ENCODE measurements around the gene PLEKHA7. TPM values are rescaled to one million over a fixed set of nuclear protein-coding genes. Genes with fewer than 3 reads are reported as not detected.

Gene PLEKHA7
- total and polyA plus RNA-seq, 2 of the 13 experiments (the other 11 are each of a cell fraction or from before 2014, with no cell fraction given): 17.5 to 18.7 TPM

DNA sequence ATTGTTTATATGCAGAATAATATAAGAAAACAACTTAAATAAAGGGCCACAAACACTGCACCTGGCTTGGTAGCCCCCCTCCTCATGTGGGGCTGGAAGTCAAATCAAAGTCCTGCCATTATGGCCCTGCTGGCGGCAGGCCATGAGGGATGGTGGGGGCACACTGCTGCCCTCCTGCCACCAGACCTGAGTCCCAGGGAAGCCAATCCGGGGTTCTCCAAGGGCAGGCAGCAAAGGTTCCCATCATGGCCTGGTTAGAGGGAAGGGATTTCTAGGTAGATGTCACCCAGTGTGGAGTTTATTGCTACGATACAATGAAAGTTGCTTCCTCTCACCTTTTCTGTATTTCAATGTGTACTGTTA is 236.6 kb downstream of the PLEKHA7 start (continued):
- TF ChIP-seq, protein P1, sequence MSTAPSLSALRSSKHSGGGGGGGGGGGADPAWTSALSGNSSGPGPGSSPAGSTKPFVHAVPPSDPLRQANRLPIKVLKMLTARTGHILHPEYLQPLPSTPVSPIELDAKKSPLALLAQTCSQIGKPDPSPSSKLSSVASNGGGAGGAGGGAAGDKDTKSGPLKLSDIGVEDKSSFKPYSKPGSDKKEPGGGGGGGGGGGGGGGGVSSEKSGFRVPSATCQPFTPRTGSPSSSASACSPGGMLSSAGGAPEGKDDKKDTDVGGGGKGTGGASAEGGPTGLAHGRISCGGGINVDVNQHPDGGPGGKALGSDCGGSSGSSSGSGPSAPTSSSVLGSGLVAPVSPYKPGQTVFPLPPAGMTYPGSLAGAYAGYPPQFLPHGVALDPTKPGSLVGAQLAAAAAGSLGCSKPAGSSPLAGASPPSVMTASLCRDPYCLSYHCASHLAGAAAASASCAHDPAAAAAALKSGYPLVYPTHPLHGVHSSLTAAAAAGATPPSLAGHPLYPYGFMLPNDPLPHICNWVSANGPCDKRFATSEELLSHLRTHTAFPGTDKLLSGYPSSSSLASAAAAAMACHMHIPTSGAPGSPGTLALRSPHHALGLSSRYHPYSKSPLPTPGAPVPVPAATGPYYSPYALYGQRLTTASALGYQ (CRISPR knock-in tag; IDR thresholded peaks at IDR 0.05): no peak
- TF ChIP-seq, protein P2, sequence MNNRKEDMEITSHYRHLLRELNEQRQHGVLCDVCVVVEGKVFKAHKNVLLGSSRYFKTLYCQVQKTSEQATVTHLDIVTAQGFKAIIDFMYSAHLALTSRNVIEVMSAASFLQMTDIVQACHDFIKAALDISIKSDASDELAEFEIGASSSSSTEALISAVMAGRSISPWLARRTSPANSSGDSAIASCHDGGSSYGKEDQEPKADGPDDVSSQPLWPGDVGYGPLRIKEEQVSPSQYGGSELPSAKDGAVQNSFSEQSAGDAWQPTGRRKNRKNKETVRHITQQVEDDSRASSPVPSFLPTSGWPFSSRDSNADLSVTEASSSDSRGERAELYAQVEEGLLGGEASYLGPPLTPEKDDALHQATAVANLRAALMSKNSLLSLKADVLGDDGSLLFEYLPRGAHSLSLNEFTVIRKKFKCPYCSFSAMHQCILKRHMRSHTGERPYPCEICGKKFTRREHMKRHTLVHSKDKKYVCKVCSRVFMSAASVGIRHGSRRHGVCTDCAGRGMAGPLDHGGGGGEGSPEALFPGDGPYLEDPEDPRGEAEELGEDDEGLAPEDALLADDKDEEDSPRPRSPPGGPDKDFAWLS (CRISPR knock-in tag; IDR thresholded peaks at IDR 0.05; ENCODE audit: borderline replicate concordance): no peak
- TF ChIP-seq, protein P3, sequence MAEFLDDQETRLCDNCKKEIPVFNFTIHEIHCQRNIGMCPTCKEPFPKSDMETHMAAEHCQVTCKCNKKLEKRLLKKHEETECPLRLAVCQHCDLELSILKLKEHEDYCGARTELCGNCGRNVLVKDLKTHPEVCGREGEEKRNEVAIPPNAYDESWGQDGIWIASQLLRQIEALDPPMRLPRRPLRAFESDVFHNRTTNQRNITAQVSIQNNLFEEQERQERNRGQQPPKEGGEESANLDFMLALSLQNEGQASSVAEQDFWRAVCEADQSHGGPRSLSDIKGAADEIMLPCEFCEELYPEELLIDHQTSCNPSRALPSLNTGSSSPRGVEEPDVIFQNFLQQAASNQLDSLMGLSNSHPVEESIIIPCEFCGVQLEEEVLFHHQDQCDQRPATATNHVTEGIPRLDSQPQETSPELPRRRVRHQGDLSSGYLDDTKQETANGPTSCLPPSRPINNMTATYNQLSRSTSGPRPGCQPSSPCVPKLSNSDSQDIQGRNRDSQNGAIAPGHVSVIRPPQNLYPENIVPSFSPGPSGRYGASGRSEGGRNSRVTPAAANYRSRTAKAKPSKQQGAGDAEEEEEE (CRISPR knock-in tag; IDR thresholded peaks at IDR 0.05; ENCODE audit: borderline replicate concordance): no peak

DNA sequence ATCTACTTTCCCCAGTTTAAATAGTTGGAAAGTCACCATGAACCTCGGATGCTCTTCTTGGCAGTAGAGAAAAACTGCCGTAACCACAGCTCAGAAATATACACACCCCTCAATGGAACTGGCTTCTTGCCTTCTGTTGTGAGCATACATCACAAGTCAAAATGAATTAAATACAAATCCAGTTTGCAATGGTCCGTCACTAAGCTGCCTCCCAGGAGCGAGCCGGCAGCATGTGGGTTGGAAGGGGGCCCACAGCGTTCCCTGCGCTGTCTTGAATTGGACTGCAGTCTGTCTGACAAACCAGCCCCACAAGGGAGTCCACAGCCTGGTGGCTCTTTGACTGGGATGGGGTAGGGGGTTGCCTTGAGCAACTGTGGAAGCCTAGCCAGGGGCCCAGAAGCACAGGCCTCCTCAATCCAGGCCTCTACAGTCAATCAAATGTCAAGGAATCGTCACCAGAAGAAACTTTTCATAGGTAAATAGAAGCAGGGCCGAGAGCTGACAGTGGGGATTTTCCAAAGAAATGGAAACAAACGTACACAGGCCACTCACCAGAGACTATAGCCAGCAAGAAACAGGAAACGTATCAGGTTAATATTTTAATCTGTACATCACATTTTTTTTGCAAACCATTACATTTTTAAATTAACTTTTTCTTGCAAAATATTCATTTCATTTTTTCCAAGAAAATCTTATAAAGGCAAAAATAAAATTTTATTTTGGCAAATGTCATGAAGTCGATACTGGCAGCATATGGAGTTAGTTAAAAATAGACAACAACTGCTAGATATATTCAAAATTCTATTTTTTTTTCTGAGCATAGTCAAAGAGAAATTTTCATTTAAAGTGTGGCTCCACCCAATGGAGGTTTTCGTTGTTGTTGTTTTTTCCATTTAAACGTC is 237.3 kb downstream of the PLEKHA7 start:
- ChIA-PET CTCF (ENCODE audit: low intra/inter-chr PET ratio, low total read pairs) (no interaction called here), POLR2A (no interaction called here)
- intact Hi-C loops (cut with micrococcal nuclease; ENCODE audit: unreplicated experiment) (no loop called here), in situ Hi-C loops (cut with HindIII; ENCODE audit: extremely low pct_ligation_motif_present, low pct_unique_long_range_greater_than_20kb) (no loop called here)
- Histone ChIP-seq H3K9me3 (ENCODE audit: low read length) (no peaks in the 10 kb centered on the region), H3K9ac (ENCODE audit: insufficient read depth, low read depth, low read length) (no peak overlapping the region), H3K4me3 (replicated peaks in 1 of 3; ENCODE audit: insufficient read depth in 1 of 3, low read depth in 2 of 3, low read length in 3 of 3) (no peak overlapping the region), H3K79me2 (ENCODE audit: insufficient read depth, low read length) (no peaks in the 10 kb centered on the region), H3K4me2 (ENCODE audit: low read depth, low read length) (no peak overlapping the region), H2AFZ (ENCODE audit: low read length) (no peak overlapping the region), H3K4me1 (ENCODE audit: insufficient read depth, low read length) (peaks cover 37% of the 10 kb centered on the region), H3K27ac (ENCODE audit: extremely low read length, insufficient read depth, low read length) (no peak overlapping the region), H3K27me3 (ENCODE audit: control insufficient read depth in 1 of 2, insufficient read depth in 2 of 2, low read length in 2 of 2) (no peaks in the 10 kb centered on the region), H3K36me3 (replicated peaks in 1 of 2; ENCODE audit: control insufficient read depth in 1 of 2, insufficient read depth in 2 of 2, low read length in 2 of 2) (peaks cover 5 to 6% of the 10 kb centered on the region in 2 experiments; a peak in 3 of 5 replicates), H4K20me1 (ENCODE audit: insufficient read depth, low read length) (no peaks in the 10 kb centered on the region)
- no peak for FAIRE-seq
- 85% methylated on average over 14 of the region's 14 CpGs for WGBS (ENCODE audit: low lambda C conversion rate)
- TF ChIP-seq, protein P4, sequence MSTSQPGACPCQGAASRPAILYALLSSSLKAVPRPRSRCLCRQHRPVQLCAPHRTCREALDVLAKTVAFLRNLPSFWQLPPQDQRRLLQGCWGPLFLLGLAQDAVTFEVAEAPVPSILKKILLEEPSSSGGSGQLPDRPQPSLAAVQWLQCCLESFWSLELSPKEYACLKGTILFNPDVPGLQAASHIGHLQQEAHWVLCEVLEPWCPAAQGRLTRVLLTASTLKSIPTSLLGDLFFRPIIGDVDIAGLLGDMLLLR (CRISPR knock-in tag; IDR thresholded peaks at IDR 0.05): no peak
- TF ChIP-seq DNMT1 (CRISPR knock-in tag; IDR thresholded peaks at IDR 0.05) (no peak), PHF5A (CRISPR knock-in tag; IDR thresholded peaks at IDR 0.05; ENCODE audit: low read depth, unreplicated experiment) (no peak), ZFP37 (CRISPR knock-in tag; IDR thresholded peaks at IDR 0.05; ENCODE audit: borderline replicate concordance) (no peak), SIN3A (IDR thresholded peaks at IDR 0.05; ENCODE audit: borderline replicate concordance, low read depth, low read length) (no peak), PTBP1 (IDR thresholded peaks at IDR 0.05; ENCODE audit: low read depth, low read length, poor library complexity, severe bottlenecking) (no peak)
- ATAC-seq: no peak
- no peak for DNase-seq (ENCODE audit: low spot score)
- no TSS peak for BruUV-seq (replicated peaks)
